ENCODE measurements around the gene OR7C1. TPM values are rescaled to one million over a fixed set of nuclear protein-coding genes. Genes with fewer than 3 reads are reported as not detected.
"Not testable (repeated sequence)": the region's sequence is repeated elsewhere in the genome, so short reads cannot be mapped to it uniquely, and the experiment has no call there.

Gene OR7C1
- total RNA-seq, 1 experiment from 2014 or later: not detected

DNA sequence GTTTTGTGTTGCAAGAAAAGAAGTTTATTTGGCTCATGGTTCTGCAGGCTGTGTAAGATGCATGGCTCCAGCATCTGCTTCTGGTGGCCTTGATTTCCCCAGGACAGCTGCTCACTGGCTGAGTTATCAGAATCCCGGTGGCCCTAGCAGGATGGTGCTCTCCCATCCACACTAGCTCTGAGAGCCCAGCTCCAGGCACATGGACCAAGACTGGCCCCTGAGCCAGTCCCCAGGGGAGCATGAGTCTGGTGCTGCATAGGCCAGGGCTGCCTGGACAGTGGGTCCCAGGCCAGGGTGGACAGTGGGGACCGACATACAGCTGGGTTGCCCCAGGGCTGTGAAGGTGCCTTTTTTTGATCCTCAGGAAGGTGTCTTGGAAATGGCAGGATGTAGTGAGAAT is 67.0 kb downstream of the OR7C1 start:
- Mint-ChIP-seq H3K36me3 (peaks cover 32% of the 10 kb centered on the region), H3K4me1 (no peaks in the 10 kb centered on the region), H3K4me3 (no peak overlapping the region), H3K27ac (no peak overlapping the region), H3K27me3 (ENCODE audit: low read depth) (peaks cover 3% of the 10 kb centered on the region), H3K9me3 (no peaks in the 10 kb centered on the region)
- CTCF ChIA-PET: no interaction called here
- TF ChIP-seq PRRX2 (CRISPR knock-in tag; IDR thresholded peaks at IDR 0.05) (no peak), ZNF396 (CRISPR knock-in tag; IDR thresholded peaks at IDR 0.05; ENCODE audit: borderline replicate concordance) (no peak), NFYB (CRISPR knock-in tag; conservative IDR thresholded peaks at IDR 0.05; ENCODE audit: low read depth) (no peak)
- DNase-seq (ENCODE audit: low spot score) (no peak), ATAC-seq (no peak)
- POLR2A ChIA-PET: no interaction called here

DNA sequence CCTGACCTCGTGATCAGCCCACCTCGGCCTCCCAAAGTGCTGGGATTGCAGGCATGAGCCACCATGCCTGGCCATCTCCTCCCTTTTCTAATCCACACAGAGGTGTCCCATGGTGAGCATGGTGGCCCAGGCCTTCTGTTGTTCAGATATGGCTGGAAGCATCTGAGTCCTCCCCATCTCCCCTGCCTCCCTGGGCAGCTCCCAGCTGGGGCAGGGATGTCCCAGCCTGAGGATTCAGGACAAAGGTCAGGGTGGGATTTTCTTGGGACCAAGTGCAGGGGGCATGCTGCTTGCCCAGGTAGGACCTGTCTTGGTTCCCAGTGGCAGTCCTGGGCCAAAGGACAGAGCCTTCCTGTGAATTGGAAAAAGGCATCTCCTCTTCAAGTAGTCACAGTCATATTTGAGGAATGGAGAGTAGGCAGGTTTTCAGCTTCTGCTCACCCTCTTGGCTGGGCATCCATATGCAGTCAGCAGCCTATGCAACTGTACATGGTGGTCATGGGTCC is 67.5 kb downstream of the OR7C1 start:
- no peak overlapping the region for H3K27ac Mint-ChIP-seq
- ChIA-PET POLR2A (no interaction called here), CTCF (no interaction called here)
- H3K4me3 Mint-ChIP-seq: no peak overlapping the region
- TF ChIP-seq ZNF416 (CRISPR knock-in tag; IDR thresholded peaks at IDR 0.05): no peak
- TF ChIP-seq CBFB (CRISPR knock-in tag; IDR thresholded peaks at IDR 0.05; ENCODE audit: low read depth): no peak
- TF ChIP-seq, protein P1, sequence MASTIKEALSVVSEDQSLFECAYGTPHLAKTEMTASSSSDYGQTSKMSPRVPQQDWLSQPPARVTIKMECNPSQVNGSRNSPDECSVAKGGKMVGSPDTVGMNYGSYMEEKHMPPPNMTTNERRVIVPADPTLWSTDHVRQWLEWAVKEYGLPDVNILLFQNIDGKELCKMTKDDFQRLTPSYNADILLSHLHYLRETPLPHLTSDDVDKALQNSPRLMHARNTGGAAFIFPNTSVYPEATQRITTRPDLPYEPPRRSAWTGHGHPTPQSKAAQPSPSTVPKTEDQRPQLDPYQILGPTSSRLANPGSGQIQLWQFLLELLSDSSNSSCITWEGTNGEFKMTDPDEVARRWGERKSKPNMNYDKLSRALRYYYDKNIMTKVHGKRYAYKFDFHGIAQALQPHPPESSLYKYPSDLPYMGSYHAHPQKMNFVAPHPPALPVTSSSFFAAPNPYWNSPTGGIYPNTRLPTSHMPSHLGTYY (CRISPR knock-in tag; IDR thresholded peaks at IDR 0.05): no peak
- no peak for TF ChIP-seq GABPB1 (CRISPR knock-in tag; IDR thresholded peaks at IDR 0.05)
- TF ChIP-seq, protein P2, sequence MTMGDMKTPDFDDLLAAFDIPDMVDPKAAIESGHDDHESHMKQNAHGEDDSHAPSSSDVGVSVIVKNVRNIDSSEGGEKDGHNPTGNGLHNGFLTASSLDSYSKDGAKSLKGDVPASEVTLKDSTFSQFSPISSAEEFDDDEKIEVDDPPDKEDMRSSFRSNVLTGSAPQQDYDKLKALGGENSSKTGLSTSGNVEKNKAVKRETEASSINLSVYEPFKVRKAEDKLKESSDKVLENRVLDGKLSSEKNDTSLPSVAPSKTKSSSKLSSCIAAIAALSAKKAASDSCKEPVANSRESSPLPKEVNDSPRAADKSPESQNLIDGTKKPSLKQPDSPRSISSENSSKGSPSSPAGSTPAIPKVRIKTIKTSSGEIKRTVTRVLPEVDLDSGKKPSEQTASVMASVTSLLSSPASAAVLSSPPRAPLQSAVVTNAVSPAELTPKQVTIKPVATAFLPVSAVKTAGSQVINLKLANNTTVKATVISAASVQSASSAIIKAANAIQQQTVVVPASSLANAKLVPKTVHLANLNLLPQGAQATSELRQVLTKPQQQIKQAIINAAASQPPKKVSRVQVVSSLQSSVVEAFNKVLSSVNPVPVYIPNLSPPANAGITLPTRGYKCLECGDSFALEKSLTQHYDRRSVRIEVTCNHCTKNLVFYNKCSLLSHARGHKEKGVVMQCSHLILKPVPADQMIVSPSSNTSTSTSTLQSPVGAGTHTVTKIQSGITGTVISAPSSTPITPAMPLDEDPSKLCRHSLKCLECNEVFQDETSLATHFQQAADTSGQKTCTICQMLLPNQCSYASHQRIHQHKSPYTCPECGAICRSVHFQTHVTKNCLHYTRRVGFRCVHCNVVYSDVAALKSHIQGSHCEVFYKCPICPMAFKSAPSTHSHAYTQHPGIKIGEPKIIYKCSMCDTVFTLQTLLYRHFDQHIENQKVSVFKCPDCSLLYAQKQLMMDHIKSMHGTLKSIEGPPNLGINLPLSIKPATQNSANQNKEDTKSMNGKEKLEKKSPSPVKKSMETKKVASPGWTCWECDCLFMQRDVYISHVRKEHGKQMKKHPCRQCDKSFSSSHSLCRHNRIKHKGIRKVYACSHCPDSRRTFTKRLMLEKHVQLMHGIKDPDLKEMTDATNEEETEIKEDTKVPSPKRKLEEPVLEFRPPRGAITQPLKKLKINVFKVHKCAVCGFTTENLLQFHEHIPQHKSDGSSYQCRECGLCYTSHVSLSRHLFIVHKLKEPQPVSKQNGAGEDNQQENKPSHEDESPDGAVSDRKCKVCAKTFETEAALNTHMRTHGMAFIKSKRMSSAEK (CRISPR knock-in tag; IDR thresholded peaks at IDR 0.05; ENCODE audit: borderline replicate concordance): no peak
- no peak for TF ChIP-seq ZNF423 (CRISPR knock-in tag; IDR thresholded peaks at IDR 0.05)
- TF ChIP-seq EMX1 (CRISPR knock-in tag; IDR thresholded peaks at IDR 0.05): no peak
- no peak for ATAC-seq
- no peaks in the 10 kb centered on the region for H3K9me3 Mint-ChIP-seq
- peaks cover 30% of the 10 kb centered on the region for H3K36me3 Mint-ChIP-seq
- no peaks in the 10 kb centered on the region for H3K4me1 Mint-ChIP-seq
- peaks cover 3% of the 10 kb centered on the region for H3K27me3 Mint-ChIP-seq (ENCODE audit: low read depth)
- DNase-seq (ENCODE audit: low spot score): no peak

DNA sequence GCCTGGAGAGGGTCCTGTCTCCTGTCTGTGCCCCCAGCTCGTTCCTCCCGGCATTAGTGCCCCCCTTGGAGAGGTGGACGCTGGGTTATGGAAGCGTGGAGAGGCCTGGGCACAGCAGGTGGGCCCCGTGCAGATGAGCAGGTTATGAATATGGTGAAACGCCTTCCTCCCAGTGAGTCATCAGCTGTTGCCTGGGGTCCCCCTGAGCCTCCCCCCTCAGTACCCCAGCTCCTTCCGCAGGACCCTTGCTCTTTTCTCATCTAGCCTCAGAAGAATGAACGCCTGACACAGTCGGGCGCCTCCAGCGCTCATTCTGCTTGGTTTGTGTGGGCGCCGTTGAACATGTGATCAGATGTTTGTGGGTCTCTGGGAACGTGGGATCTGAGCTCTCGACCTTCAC is 69.1 kb downstream of the OR7C1 start:
- H3K27ac Mint-ChIP-seq; POLR2A ChIA-PET; H3K9me3 Mint-ChIP-seq; ATAC-seq; H3K27me3 Mint-ChIP-seq (ENCODE audit: low read depth); DNase-seq (ENCODE audit: low spot score); CTCF ChIA-PET; H3K4me1 Mint-ChIP-seq; H3K4me3 Mint-ChIP-seq: not testable (repeated sequence)
- H3K36me3 Mint-ChIP-seq: peaks cover 31% of the 10 kb centered on the region

DNA sequence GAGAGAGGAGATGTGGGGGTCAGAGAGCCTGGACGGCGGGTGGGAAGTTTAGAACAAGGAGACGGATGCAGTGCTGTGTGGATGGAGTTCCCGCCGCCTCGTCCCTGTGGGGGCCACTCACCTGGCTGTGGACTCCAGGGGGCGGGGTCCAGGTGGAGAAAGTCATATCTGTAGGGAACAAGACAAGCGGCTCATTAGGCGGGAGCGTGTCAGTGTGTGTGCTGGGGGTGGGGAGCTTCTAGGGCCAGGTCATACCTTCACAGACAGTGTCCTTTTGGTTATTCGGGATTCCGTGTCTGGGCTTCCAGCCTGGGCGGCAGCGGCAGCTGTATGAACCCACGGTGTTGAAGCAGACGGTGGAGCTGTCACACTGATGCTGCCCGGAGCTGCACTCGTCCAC is 69.6 kb downstream of the OR7C1 start:
- DNase-seq (ENCODE audit: low spot score); H3K27me3 Mint-ChIP-seq (ENCODE audit: low read depth); CTCF ChIA-PET; H3K27ac Mint-ChIP-seq; H3K4me3 Mint-ChIP-seq; H3K9me3 Mint-ChIP-seq; ATAC-seq; H3K4me1 Mint-ChIP-seq: not testable (repeated sequence)
- POLR2A ChIA-PET: interaction anchor here (0.7 kb wide), 1 partner anchor 1719 kb away, joined by 3 read pairs; no protein-coding TSS in a partner anchor
- peaks cover 35% of the 10 kb centered on the region for H3K36me3 Mint-ChIP-seq

DNA sequence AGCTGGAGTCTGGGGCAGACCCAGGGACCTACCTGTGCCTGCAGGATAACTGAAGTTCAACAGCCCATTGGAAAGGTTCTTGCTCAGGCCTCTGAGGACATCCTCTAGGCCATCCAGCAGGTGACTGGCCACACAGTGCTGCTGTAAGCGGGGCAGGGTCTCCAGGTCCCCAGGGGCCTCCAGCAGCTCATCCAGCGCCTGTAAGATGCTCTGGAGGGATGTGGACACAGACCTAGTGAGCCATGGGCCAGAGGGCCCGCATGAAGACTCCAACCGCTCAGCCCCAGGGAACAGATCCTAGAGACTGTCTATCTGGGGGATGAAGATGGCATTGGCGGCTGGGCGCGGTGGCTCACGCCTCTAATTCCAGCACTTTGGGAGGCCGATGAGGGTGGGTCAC is 70.6 kb downstream of the OR7C1 start:
- Mint-ChIP-seq H3K9me3 (peaks cover 6% of the 10 kb centered on the region), H3K4me3 (no peak overlapping the region), H3K36me3 (peaks cover 31% of the 10 kb centered on the region), H3K27ac (no peak overlapping the region), H3K27me3 (ENCODE audit: low read depth) (peaks cover 3% of the 10 kb centered on the region), H3K4me1 (peaks cover 13% of the 10 kb centered on the region)
- ATAC-seq: no peak
- no peak for DNase-seq (ENCODE audit: low spot score)
- CTCF ChIA-PET: no interaction called here
- POLR2A ChIA-PET: interaction anchor here (0.7 kb wide), 1 partner anchor 1718 kb away, joined by 3 read pairs; no protein-coding TSS in a partner anchor
- TF ChIP-seq, protein P3, sequence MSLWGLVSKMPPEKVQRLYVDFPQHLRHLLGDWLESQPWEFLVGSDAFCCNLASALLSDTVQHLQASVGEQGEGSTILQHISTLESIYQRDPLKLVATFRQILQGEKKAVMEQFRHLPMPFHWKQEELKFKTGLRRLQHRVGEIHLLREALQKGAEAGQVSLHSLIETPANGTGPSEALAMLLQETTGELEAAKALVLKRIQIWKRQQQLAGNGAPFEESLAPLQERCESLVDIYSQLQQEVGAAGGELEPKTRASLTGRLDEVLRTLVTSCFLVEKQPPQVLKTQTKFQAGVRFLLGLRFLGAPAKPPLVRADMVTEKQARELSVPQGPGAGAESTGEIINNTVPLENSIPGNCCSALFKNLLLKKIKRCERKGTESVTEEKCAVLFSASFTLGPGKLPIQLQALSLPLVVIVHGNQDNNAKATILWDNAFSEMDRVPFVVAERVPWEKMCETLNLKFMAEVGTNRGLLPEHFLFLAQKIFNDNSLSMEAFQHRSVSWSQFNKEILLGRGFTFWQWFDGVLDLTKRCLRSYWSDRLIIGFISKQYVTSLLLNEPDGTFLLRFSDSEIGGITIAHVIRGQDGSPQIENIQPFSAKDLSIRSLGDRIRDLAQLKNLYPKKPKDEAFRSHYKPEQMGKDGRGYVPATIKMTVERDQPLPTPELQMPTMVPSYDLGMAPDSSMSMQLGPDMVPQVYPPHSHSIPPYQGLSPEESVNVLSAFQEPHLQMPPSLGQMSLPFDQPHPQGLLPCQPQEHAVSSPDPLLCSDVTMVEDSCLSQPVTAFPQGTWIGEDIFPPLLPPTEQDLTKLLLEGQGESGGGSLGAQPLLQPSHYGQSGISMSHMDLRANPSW (CRISPR knock-in tag; conservative IDR thresholded peaks at IDR 0.05; ENCODE audit: low read depth): no peak
- TF ChIP-seq ELF4 (CRISPR knock-in tag; IDR thresholded peaks at IDR 0.05; ENCODE audit: low read depth) (no peak), ZNF263 (CRISPR knock-in tag; IDR thresholded peaks at IDR 0.05; ENCODE audit: low read depth) (no peak), ZNF396 (CRISPR knock-in tag; IDR thresholded peaks at IDR 0.05; ENCODE audit: borderline replicate concordance) (no peak), JUN (CRISPR knock-in tag; IDR thresholded peaks at IDR 0.05) (no peak), ETV6 (CRISPR knock-in tag; IDR thresholded peaks at IDR 0.05) (no peak)
- TF ChIP-seq, protein P4, sequence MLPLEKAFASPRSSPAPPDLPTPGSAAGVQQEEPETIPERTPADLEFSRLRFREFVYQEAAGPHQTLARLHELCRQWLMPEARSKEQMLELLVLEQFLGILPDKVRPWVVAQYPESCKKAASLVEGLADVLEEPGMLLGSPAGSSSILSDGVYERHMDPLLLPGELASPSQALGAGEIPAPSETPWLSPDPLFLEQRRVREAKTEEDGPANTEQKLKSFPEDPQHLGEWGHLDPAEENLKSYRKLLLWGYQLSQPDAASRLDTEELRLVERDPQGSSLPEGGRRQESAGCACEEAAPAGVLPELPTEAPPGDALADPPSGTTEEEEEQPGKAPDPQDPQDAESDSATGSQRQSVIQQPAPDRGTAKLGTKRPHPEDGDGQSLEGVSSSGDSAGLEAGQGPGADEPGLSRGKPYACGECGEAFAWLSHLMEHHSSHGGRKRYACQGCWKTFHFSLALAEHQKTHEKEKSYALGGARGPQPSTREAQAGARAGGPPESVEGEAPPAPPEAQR (CRISPR knock-in tag; IDR thresholded peaks at IDR 0.05): no peak

All from WTC11 (cell line).